ENCODE measurements around the gene HDAC7. TPM values are rescaled to one million over a fixed set of nuclear protein-coding genes. Genes with fewer than 3 reads are reported as not detected.

HDAC7 gene
- total RNA-seq: 100 to 1,000 TPM in 5 of 9 donors, 10 to 100 TPM in 3, 1 to 10 TPM in 1; 9.1 to 178 (median 142) TPM
- 100 to 1,000 TPM; 110 to 184 (median 164) TPM for polyA plus RNA-seq
- long read RNA-seq, donor 1, full-length matches to known transcripts: 1 of 1 reads
- long read RNA-seq, donor 1, partial matches to known transcripts: 0 of 1 reads
- long read RNA-seq, donor 1, other reads (novel, unspliced or antisense): 0 of 1 reads
- long read RNA-seq, donor 2, partial matches to known transcripts: 0 of 1 reads
- long read RNA-seq, donor 2, other reads (novel, unspliced or antisense): 0 of 1 reads
- long read RNA-seq, donor 3: 0 reads
- long read RNA-seq, donor 4, partial matches to known transcripts: 7 of 7 reads
- long read RNA-seq, donor 4, other reads (novel, unspliced or antisense): 0 of 7 reads
- long read RNA-seq, donor 5, full-length matches to known transcripts: 36 of 218 reads
- long read RNA-seq, donor 5, partial matches to known transcripts: 142 of 218 reads
- long read RNA-seq, donor 5, other reads (novel, unspliced or antisense): 40 of 218 reads
- long read RNA-seq, donor 6, partial matches to known transcripts: 6 of 10 reads
- long read RNA-seq, donor 6, other reads (novel, unspliced or antisense): 4 of 10 reads
- long read RNA-seq, donor 7, full-length matches to known transcripts: 1 of 1 reads
- long read RNA-seq, donor 7, partial matches to known transcripts: 0 of 1 reads
- long read RNA-seq, donor 7, other reads (novel, unspliced or antisense): 0 of 1 reads
- long read RNA-seq, donor 8, full-length matches to known transcripts: 1 of 1 reads
- long read RNA-seq, donor 8, partial matches to known transcripts: 0 of 1 reads
- long read RNA-seq, donor 8, other reads (novel, unspliced or antisense): 0 of 1 reads
- long read RNA-seq, donor 9: 0 reads
- long read RNA-seq, donor 10, full-length matches to known transcripts: 4 of 4 reads
- long read RNA-seq, donor 10, partial matches to known transcripts: 0 of 4 reads
- long read RNA-seq, donor 10, other reads (novel, unspliced or antisense): 0 of 4 reads

DNA sequence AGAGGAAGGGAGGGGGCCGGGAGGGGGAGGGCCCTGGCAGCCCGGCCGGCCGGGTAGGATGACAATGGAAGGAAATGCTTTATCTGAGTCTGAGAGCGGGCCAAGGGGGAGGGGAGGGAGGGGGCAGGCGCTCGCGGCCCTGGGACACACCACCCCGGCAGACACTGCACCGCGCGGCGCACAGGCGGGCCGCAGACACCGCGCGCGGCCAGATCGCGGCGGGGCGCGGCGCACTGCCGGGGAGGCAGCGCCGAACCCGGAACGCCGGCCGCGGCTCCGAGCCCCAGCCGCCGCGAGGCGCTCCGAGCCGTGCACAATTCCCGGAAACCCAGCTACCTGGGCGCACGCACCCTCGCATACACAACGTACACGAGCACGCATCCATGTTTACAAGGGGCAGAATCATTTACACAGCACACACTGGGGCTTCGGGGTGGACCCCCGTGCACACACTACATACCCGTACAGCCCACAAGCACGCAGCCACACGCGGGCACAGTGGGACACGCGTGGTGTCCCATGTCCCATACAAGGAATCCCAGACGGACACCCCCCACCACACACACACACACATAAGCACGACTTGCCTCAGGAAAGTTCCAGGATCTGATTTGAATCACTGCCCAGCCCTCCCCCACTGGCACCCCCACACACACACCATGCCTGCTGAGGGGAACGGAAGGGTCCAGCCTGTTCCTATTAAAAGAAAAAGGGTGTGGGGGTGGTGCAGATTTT lies at the start of gene HDAC7:
Gene HDAC7 (minus strand): TSS at position 8 of the 735 bp plus-strand sequence. CDS start 118 bp downstream, outside the sequence.
- H3K4me1 ChIP-seq (replicated peaks in 1 of 2): peaks cover 65 to 81% of the 10 kb centered on the region in 2 donors
- no peaks in the 10 kb centered on the region for H3K9me3 ChIP-seq (replicated peaks in 1 of 3)
- TF ChIP-seq POLR2A (IDR thresholded peaks at IDR 0.05) (peak; percentile 85 to 97), CTCF (IDR thresholded peaks at IDR 0.05) (peak in 1 of 6 experiments; percentile 28)
- DNase-seq: peak; percentile 91 to 96 (median 94)
- peak within 1 kb of the TSS; percentile 47 to 96 (median 70) for H3K4me3 ChIP-seq
- no peaks in the 10 kb centered on the region for H3K36me3 ChIP-seq (replicated peaks in 1 of 2)
- H3K27me3 ChIP-seq: no peaks in the 10 kb centered on the region
- intact Hi-C loops (cut with DNase I): no loop called here
- WGBS, 4 donors: 0 to 1% (median 0%) methylated on average over 8 to 58 of the region's 58 CpGs
- peak within 1 kb of the TSS; percentile 95 to 100 (median 99) for H3K27ac ChIP-seq

DNA sequence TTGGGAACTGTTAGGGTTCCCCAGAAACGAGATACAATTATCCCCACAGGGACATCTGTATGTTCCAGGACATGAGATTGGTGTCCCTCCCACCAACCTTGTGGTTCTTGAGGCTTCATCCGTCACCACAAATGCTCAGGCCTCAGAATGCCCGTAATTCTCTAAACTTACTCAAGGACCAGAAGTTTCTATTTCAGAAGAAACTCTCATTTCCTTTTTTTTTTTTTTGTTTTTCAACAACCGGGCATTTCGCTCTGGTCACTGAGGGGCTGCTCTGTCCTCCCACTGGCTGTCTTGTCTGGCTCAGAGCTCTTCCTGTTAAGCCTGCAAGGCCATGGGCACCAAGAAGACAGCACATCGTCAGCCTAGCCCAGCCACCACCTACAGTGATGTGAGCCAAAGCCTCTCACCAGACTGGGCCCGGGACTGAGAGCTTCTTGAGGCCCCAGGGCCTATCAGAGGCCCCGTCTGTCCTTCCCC lies 48.9 kb upstream of the HDAC7 start:
- WGBS, 4 donors: 71 to 73% (median 73%) methylated on average over 7 to 8 of the region's 8 CpGs
- no peak for TF ChIP-seq CTCF (IDR thresholded peaks at IDR 0.05)
- no peak for TF ChIP-seq POLR2A (IDR thresholded peaks at IDR 0.05)
- Histone ChIP-seq H3K9me3 (replicated peaks in 1 of 3) (no peaks in the 10 kb centered on the region), H3K4me3 (no peak overlapping the region), H3K36me3 (replicated peaks in 1 of 2) (no peaks in the 10 kb centered on the region), H3K27me3 (no peaks in the 10 kb centered on the region), H3K4me1 (replicated peaks in 1 of 2) (peaks cover 6 to 15% of the 10 kb centered on the region in 2 donors), H3K27ac (no peak overlapping the region)
- no peak for DNase-seq
- intact Hi-C loops (cut with DNase I): no loop called here

- TF ChIP-seq POLR2A (IDR thresholded peaks at IDR 0.05) (no peak), CTCF (IDR thresholded peaks at IDR 0.05) (no peak)
- Histone ChIP-seq H3K36me3 (replicated peaks in 1 of 2) (no peaks in the 10 kb centered on the region), H3K4me1 (replicated peaks in 1 of 2) (peaks cover 6 to 15% of the 10 kb centered on the region in 2 donors), H3K27ac (no peak overlapping the region), H3K9me3 (replicated peaks in 1 of 3) (no peaks in the 10 kb centered on the region), H3K4me3 (no peak overlapping the region), H3K27me3 (no peaks in the 10 kb centered on the region)
- WGBS, 4 donors: 89 to 100% (median 92%) methylated on average over 1 to 2 of the region's 2 CpGs
- DNase-seq: no peak
- intact Hi-C loops (cut with DNase I): no loop called here
These were observed 48.3 kb upstream of the HDAC7 start for GRCh38 chr12:47868041-47868440.

Data from adrenal gland (tissue), 19 donors.